Measurements from ENCODE around the gene PROX1. TPM values are rescaled to one million over a fixed set of nuclear protein-coding genes. Genes with fewer than 3 reads are reported as not detected.

PROX1 gene
- polyA plus RNA-seq, 1 experiment: 0.07 TPM

GRCh38 chr1:213989002-213989855 is 1.5 kb downstream of the PROX1 start:
- DNase-seq (ENCODE audit: low read depth, low spot score): no peak
- H3K27me3 ChIP-seq (ENCODE audit: control insufficient read depth, insufficient read depth, low read length): peaks cover 42% of the 10 kb centered on the region
- peak overlapping the region; percentile 65 for H3K4me3 ChIP-seq (ENCODE audit: low read depth, low read length)
- H3K27ac ChIP-seq (ENCODE audit: low read depth, low read length): no peak overlapping the region
- no peaks in the 10 kb centered on the region; the same call in 1 of the 2 replicates for H3K9me3 ChIP-seq (ENCODE audit: control insufficient read depth, insufficient read depth, low read length)
- POLR2A ChIA-PET: interaction anchor here (0.6 kb wide), 1 partner anchor 339 kb away, joined by 6 read pairs; no protein-coding TSS in a partner anchor
- TF ChIP-seq CTCF (IDR thresholded peaks at IDR 0.05; ENCODE audit: low read depth, low read length): no peak
- CTCF ChIA-PET: interaction anchor here (0.6 kb wide), 1 partner anchor 13 kb away, joined by 3 read pairs; no protein-coding TSS in a partner anchor

GRCh38 chr1:213993929-213994328 is 6.2 kb downstream of the PROX1 start:
- H3K4me3 ChIP-seq (ENCODE audit: low read depth, low read length): no peak overlapping the region
- DNase-seq (ENCODE audit: low read depth, low spot score): no peak
- H3K27me3 ChIP-seq (ENCODE audit: control insufficient read depth, insufficient read depth, low read length): peaks cover 18% of the 10 kb centered on the region
- POLR2A ChIA-PET: no interaction called here
- CTCF ChIA-PET: no interaction called here
- H3K27ac ChIP-seq (ENCODE audit: low read depth, low read length): no peak overlapping the region
- no peak for TF ChIP-seq CTCF (IDR thresholded peaks at IDR 0.05; ENCODE audit: low read depth, low read length)
- H3K9me3 ChIP-seq (ENCODE audit: control insufficient read depth, insufficient read depth, low read length): peaks cover 3% of the 10 kb centered on the region; the same call in 1 of the 2 replicates

- TF ChIP-seq CTCF (IDR thresholded peaks at IDR 0.05; ENCODE audit: low read depth, low read length): no peak
- no peak for DNase-seq (ENCODE audit: low read depth, low spot score)
- no peak overlapping the region for H3K27ac ChIP-seq (ENCODE audit: low read depth, low read length)
- H3K9me3 ChIP-seq (ENCODE audit: control insufficient read depth, insufficient read depth, low read length): peaks cover 3% of the 10 kb centered on the region; the same call in 1 of the 2 replicates
- H3K27me3 ChIP-seq (ENCODE audit: control insufficient read depth, insufficient read depth, low read length): peaks cover 10% of the 10 kb centered on the region
- ChIA-PET CTCF (no interaction called here), POLR2A (no interaction called here)
- H3K4me3 ChIP-seq (ENCODE audit: low read depth, low read length): no peak overlapping the region
Observed at GRCh38 chr1:213994888-213995287, 7.1 kb downstream of the PROX1 start.

GRCh38 chr1:213995603-213996002 is 7.8 kb downstream of the PROX1 start:
- Histone ChIP-seq H3K27me3 (ENCODE audit: control insufficient read depth, insufficient read depth, low read length) (peaks cover 9% of the 10 kb centered on the region), H3K27ac (ENCODE audit: low read depth, low read length) (no peak overlapping the region), H3K4me3 (ENCODE audit: low read depth, low read length) (no peak overlapping the region), H3K9me3 (ENCODE audit: control insufficient read depth, insufficient read depth, low read length) (peaks cover 3% of the 10 kb centered on the region; the same call in 1 of the 2 replicates)
- ChIA-PET POLR2A (interaction anchor here (0.6 kb wide), 1 partner anchor 107 kb away, joined by 3 read pairs; no protein-coding TSS in a partner anchor), CTCF (no interaction called here)
- no peak for TF ChIP-seq CTCF (IDR thresholded peaks at IDR 0.05; ENCODE audit: low read depth, low read length)
- DNase-seq (ENCODE audit: low read depth, low spot score): no peak

Data from AG04450 (cell line).